Esophagus muscularis mucosa (tissue), 4 donors: ENCODE data around the gene SNIP1.

Source experiments
- CTCF ChIP-seq, 3 experiments: fragments of 200-600 bp in 2 of 3; fragments of 450-650 bp in 1 of 3; sonication (generic) in 2 of 3; IDR thresholded peaks; one replicate each; pipeline ENCODE4 v1.5.1; 2017 to 2019; ENCODE audit warnings: antibody characterized with exemption in 3 of 3, mild to moderate bottlenecking in 2 of 3, moderate library complexity in 1 of 3
- EP300 ChIP-seq: sonication (generic); formaldehyde crosslinking; IDR thresholded peaks from one replicate; pipeline ENCODE4 v1.6.1; 2017; ENCODE audit warnings: antibody characterized with exemption
- POLR2A ChIP-seq: fragments of 450-650 bp; IDR thresholded peaks from one replicate; pipeline ENCODE4 v1.6.1; 2017; ENCODE audit warnings: antibody characterized with exemption, moderate library complexity, mild to moderate bottlenecking, low read depth
- POLR2AphosphoS5 ChIP-seq, 2 donors: sonication (generic); formaldehyde crosslinking; IDR thresholded peaks; one replicate each; pipeline ENCODE4 v1.6.1; 2017; ENCODE audit warnings: antibody characterized with exemption in 2 of 2

DNA sequence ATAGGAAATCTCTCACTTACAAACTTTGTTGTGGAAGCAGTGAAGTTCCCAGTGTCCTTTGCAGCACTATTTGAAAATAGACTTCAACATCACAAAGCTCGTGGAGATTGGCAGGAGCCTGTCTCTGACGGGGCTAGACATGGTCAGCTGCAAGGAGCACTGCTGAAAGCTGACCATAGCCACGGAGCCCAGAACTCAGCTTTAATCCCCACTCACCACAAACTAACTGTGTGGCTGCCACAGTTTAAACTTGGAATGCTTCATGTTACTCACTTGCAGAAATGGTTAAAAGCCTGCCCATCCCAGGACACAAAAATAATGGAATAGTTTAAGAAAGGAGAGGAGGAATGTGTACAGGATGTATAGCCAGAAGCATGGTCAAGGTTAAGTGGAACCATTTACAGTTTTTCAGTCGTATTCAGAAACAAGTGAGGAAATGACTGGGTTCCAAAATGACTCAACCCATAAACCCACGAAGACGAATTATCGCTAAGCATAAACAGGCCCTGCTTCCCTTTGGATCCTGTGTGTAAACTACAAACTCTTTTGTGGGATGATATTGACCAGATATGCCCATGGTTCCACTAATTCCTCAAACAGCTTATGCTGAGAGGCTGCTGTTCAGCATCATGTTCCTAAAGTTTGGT, 20.9 kb upstream of the SNIP1 start:
- TF ChIP-seq CTCF (IDR thresholded peaks at IDR 0.05) (no peak), POLR2AphosphoS5 (IDR thresholded peaks at IDR 0.05) (no peak), POLR2A (no peak), EP300 (no peak)
